Activated naive CD4-positive, alpha-beta T cell treated with anti-CD3 and anti-CD28 coated beads, Interleukin-2, amount 50 U/mL, for 16 hours (primary cell): ENCODE results near the gene PCNT.
"Not testable (repeated sequence)": the region's sequence is repeated elsewhere in the genome, so short reads cannot be mapped to it uniquely, and the experiment has no call there.

Source experiments
- DNase-seq: peaks from one replicate; pipeline ENCODE4 v3.0.0-alpha.2; 2020

PCNT gene

GRCh38 chr21:46310260-46310659, 13.7 kb upstream of the PCNT start:
- DNase-seq, result not testable (repeated sequence)

- DNase-seq, result no peak
Observed at GRCh38 chr21:46311568-46311967, 12.4 kb upstream of the PCNT start.

GRCh38 chr21:46312949-46313348, 11.0 kb upstream of the PCNT start:
- DNase-seq, result no peak

GRCh38 chr21:46314441-46315020, 9.4 kb upstream of the PCNT start:
- DNase-seq, result no peak

GRCh38 chr21:46316708-46317324, 7.1 kb upstream of the PCNT start:
- no peak for DNase-seq

- DNase-seq, result no peak
Observed at GRCh38 chr21:46317710-46318463, 6.1 kb upstream of the PCNT start.

GRCh38 chr21:46318464-46318845, 5.5 kb upstream of the PCNT start:
- DNase-seq, result no peak

GRCh38 chr21:46319186-46319585, 4.8 kb upstream of the PCNT start:
- no peak for DNase-seq

GRCh38 chr21:46320331-46320801, 3.6 kb upstream of the PCNT start:
- no peak for DNase-seq

GRCh38 chr21:46322351-46323226, 1.4 kb upstream of the PCNT start:
- no peak for DNase-seq

GRCh38 chr21:46323227-46323709, 688 bp upstream of the PCNT start:
- peak; percentile 14 for DNase-seq

- DNase-seq, result peak; percentile 87
Observed at GRCh38 chr21:46324390-46325072, 575 bp downstream of the PCNT start.

GRCh38 chr21:46325073-46325912, 1.3 kb downstream of the PCNT start:
- DNase-seq, result peak; percentile 42

- no peak for DNase-seq
Observed at GRCh38 chr21:46326110-46326703, 2.3 kb downstream of the PCNT start.

- DNase-seq, result no peak
Observed at GRCh38 chr21:46327711-46328110, 3.8 kb downstream of the PCNT start.

GRCh38 chr21:46328151-46328550, 4.2 kb downstream of the PCNT start:
- DNase-seq, result no peak

GRCh38 chr21:46329796-46330195, 5.8 kb downstream of the PCNT start:
- no peak for DNase-seq

- no peak for DNase-seq
Observed at GRCh38 chr21:46334351-46335140, 10.6 kb downstream of the PCNT start.

- DNase-seq, result no peak
Observed at GRCh38 chr21:46336603-46337002, 12.6 kb downstream of the PCNT start.

GRCh38 chr21:46340998-46341397, 17.0 kb downstream of the PCNT start:
- DNase-seq, result no peak
